ENCODE measurements around the gene PTH2R.
"Not testable (repeated sequence)": the region's sequence is repeated elsewhere in the genome, so short reads cannot be mapped to it uniquely, and the experiment has no call there.

Gene PTH2R, protein sequence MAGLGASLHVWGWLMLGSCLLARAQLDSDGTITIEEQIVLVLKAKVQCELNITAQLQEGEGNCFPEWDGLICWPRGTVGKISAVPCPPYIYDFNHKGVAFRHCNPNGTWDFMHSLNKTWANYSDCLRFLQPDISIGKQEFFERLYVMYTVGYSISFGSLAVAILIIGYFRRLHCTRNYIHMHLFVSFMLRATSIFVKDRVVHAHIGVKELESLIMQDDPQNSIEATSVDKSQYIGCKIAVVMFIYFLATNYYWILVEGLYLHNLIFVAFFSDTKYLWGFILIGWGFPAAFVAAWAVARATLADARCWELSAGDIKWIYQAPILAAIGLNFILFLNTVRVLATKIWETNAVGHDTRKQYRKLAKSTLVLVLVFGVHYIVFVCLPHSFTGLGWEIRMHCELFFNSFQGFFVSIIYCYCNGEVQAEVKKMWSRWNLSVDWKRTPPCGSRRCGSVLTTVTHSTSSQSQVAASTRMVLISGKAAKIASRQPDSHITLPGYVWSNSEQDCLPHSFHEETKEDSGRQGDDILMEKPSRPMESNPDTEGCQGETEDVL

GRCh38 chr2:208406474-208407451, at the start of gene PTH2R:
PTH2R (plus strand) TSS chr2:208406792; CDS start chr2:208407044, 252 bp downstream.
- DNase-seq, result no peak

GRCh38 chr2:208356846-208357574, 49.6 kb upstream of the PTH2R start:
- no peak for DNase-seq

GRCh38 chr2:208358758-208359631, 47.6 kb upstream of the PTH2R start:
- DNase-seq, result no peak

- no peak for DNase-seq
These were observed 47.0 kb upstream of the PTH2R start for GRCh38 chr2:208359632-208359986.

GRCh38 chr2:208360259-208361076, 46.1 kb upstream of the PTH2R start:
- DNase-seq, result no peak

DNA sequence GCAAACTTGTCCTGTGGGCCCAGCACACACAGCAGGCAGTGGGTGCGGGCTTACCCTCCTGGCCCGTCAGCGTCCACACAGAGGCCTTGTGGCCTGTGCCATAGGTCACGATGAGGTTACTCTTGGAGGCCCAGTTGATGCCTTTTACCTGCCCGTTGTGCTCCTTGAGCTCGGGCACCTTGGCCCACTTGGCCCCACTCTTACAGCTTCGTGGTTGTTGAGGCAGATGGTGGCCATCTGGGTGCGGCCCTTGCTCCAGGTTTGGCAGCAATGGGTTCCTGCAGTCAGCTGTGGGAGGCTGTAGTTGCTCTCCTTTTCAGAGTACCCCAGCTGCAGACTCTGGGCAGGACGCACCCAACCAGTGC, 45.5 kb upstream of the PTH2R start:
- no peak for DNase-seq

- peak; percentile 11 for DNase-seq
These were observed 43.1 kb upstream of the PTH2R start for GRCh38 chr2:208363485-208363884.

DNA sequence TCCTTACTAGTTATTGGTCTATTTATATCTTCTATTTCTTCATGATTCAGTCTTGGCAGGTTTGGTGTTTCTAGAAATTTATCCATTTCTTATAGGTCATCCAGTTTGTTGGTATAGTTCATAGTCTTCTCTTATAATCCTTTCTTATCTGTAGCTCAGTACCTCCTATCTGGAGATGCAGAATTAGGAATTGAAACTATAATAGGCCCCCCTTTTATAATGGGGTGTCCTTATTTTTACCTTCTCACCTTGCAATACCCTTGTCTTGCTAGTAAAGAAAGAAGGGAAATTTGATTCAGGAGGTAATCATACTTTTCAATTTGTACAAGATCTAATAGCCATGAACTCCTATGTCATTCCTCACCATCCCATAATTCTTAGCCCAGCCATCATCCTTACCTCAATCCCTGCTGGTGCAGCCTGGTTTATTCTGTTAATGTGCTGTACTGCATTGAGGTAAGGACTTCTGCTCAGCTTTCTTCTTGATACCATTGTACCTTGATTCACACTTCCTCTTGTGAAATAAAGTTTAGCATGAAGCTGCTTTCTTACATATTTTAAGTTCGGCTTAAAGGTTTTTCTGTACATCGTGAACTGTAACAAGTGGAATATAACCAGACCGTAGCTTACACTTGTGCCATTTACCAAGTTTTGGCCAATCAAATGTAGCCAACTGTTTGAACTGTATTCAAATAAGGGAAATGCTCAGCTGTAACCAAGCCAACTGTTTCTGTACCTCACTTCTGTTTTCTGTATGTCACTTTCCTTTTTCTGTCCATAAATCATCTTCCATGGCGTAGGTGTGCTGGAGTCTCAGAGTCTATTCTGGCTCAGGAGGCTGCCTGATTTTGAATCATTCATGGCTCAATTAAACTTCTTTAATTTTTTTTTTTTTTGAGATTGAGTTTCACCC, 40.1 kb upstream of the PTH2R start:
- peak; percentile 77 for DNase-seq

DNA sequence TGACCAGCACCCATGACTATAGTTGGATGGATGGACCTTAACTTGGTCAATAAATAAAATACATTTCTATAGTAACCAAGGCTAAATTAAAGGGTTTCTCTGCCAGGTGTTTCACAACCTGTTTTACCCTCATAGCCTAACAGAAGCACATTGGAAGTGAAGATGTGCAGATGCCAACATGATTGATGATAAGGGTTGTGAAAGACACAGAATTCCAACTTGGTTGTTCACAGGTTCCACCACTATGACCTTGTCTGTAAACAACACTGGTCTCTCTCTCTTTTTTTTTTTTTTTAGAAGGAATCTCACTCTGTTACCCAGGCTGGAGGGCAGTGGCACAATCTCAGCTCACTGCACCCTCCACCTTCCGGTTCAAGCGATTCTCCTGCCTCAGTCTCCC, 37.5 kb upstream of the PTH2R start:
- DNase-seq, result no peak

- no peak for DNase-seq
These were observed 35.5 kb upstream of the PTH2R start for GRCh38 chr2:208370881-208371633.

DNA sequence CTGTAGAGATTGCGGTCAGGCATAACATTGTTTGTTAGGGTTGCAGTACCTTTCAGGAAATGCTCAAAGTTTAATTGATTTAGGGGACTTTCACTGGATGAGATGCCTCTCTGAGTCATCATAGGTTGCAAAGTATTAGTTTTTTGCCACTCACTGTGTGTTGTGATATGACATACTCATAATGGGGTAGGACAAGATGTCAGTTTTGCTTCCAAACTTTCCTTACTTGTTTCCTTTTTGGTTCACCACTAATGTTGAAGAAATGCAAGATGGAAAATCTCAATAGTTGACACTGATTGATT, 35.0 kb upstream of the PTH2R start:
- no peak for DNase-seq

GRCh38 chr2:208373460-208374089, 33.0 kb upstream of the PTH2R start:
- peak; percentile 39 for DNase-seq

GRCh38 chr2:208375491-208376068, 31.0 kb upstream of the PTH2R start:
- DNase-seq, result no peak

DNA sequence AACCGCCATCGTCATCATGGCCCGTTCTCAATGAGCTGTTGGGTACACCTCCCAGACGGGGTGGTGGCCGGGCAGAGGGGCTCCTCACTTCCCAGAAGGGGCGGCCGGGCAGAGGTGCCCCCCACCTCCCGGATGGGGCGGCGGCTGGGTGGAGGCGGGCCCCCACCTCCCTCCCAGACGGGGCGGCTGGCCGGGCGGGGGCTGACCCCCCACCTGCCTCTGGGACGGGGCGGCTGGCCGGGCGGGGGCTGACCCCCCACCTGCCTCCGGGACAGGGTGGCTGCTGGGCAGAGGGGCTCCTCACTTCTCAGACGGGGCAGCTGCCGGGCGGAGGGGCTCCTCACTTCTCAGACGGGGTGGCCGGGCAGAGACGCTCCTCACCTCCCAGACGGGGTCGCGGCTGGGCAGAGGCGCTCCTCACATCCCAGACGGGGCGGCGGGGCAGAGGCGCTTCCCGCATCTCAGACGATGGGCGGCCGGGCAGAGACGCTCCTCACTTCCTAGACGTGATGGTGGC, 29.2 kb upstream of the PTH2R start:
- DNase-seq, result not testable (repeated sequence)

DNA sequence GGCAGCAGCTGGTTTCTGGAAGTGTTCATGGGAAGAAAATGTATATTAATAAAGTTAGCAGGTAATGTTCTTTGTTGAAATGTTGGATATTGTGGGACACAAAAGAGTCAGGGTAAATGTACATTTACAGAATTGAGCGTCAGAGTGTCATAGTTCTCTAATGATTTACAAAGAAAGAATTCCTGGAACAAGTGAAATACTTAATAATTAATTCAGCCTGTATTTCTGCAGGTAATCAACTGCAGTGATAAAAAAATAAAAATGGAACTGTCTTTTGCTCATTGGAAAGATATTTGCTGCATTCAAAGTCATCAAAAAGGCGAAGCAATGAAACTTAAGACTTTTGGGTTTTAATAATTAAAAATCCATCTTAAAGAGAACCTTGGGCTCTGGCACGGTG, 27.4 kb upstream of the PTH2R start:
- DNase-seq, result no peak

DNA sequence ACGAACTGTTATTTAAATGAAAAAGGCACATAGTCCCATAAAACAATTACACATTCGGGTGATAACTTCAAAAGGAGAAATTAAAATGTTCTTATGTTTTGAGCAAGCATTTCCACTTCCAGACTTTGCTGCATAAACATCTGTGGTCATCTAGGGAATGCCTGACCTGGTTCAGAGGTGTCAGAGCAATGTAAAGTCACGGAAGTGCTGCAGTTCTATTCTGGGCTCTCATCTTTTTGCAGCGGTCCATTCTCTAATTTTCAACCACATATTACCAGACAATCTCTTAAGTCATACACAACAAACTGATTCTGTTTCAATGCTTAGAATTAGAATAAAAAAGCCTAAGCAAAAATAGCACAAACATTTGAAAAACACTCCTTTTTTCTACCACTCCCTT, 22.0 kb upstream of the PTH2R start:
- no peak for DNase-seq

GRCh38 chr2:208386541-208386940, 20.1 kb upstream of the PTH2R start:
- DNase-seq, result no peak

DNA sequence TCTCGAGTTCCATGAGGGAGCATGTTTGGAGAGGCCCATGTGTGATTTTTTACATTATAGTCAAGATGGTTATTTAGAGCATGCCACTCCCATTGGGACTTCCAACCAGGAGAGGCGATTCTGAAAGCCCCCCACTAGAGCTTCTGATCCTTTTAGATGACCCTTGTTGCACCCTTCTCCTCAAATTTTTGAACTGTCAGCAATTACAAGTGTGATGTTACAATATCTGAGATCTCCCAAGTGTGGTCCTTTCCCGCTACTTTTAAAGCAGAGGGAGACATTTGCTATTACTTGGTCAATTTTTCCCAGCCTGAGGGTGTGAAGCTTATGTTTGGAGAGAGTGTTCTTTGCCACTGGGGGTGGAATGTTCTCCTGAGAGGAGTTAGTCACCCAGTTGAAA, 16.7 kb upstream of the PTH2R start:
- DNase-seq, result no peak

Measured in MV-4-11 (cell line).